ENCODE data around the gene TNPO2. TPM values are rescaled to one million over a fixed set of nuclear protein-coding genes. Genes with fewer than 3 reads are reported as not detected.

The TNPO2 gene
- total RNA-seq = 56.9 and 60.2 TPM in 2 replicates

- DNase-seq (ENCODE audit: extremely low read depth, low read depth, low spot score) = no peak
Observed at GRCh38 chr19:12723641-12724426, at the start of gene TNPO2. TSS of gene TNPO2 (minus strand) at chr19:12723932. CDS start at chr19:12720977, 2,955 bp downstream.

GRCh38 chr19:12772323-12772722, 48.6 kb upstream of the TNPO2 start:
- no peak for DNase-seq (ENCODE audit: extremely low read depth, low read depth, low spot score)

GRCh38 chr19:12770922-12771321, 47.2 kb upstream of the TNPO2 start:
- DNase-seq (ENCODE audit: extremely low read depth, low read depth, low spot score) = no peak

GRCh38 chr19:12769689-12770088, 46.0 kb upstream of the TNPO2 start:
- no peak for DNase-seq (ENCODE audit: extremely low read depth, low read depth, low spot score)

GRCh38 chr19:12767666-12768065, 43.9 kb upstream of the TNPO2 start:
- DNase-seq (ENCODE audit: extremely low read depth, low read depth, low spot score) = no peak

- DNase-seq (ENCODE audit: extremely low read depth, low read depth, low spot score) = no peak
Observed at GRCh38 chr19:12767150-12767549, 43.4 kb upstream of the TNPO2 start.

GRCh38 chr19:12766051-12766521, 42.4 kb upstream of the TNPO2 start:
- DNase-seq (ENCODE audit: extremely low read depth, low read depth, low spot score) = no peak

- DNase-seq (ENCODE audit: extremely low read depth, low read depth, low spot score) = no peak
Observed at GRCh38 chr19:12764698-12765097, 41.0 kb upstream of the TNPO2 start.

GRCh38 chr19:12763100-12763499, 39.4 kb upstream of the TNPO2 start:
- DNase-seq (ENCODE audit: extremely low read depth, low read depth, low spot score) = no peak

GRCh38 chr19:12759686-12760085, 36.0 kb upstream of the TNPO2 start:
- no peak for DNase-seq (ENCODE audit: extremely low read depth, low read depth, low spot score)

- no peak for DNase-seq (ENCODE audit: extremely low read depth, low read depth, low spot score)
Observed at GRCh38 chr19:12757544-12758274, 34.0 kb upstream of the TNPO2 start.

GRCh38 chr19:12756150-12756883, 32.6 kb upstream of the TNPO2 start:
- no peak for DNase-seq (ENCODE audit: extremely low read depth, low read depth, low spot score)

- no peak for DNase-seq (ENCODE audit: extremely low read depth, low read depth, low spot score)
Observed at GRCh38 chr19:12754465-12755196, 30.9 kb upstream of the TNPO2 start.

- DNase-seq (ENCODE audit: extremely low read depth, low read depth, low spot score) = no peak
Observed at GRCh38 chr19:12752056-12752781, 28.5 kb upstream of the TNPO2 start.

- no peak for DNase-seq (ENCODE audit: extremely low read depth, low read depth, low spot score)
Observed at GRCh38 chr19:12751635-12752034, 27.9 kb upstream of the TNPO2 start, which contains the start of gene BEST2. TSS of gene BEST2 (plus strand) at chr19:12751791. CDS start at chr19:12752593, 802 bp downstream.

GRCh38 chr19:12750851-12751250, 27.1 kb upstream of the TNPO2 start:
- no peak for DNase-seq (ENCODE audit: extremely low read depth, low read depth, low spot score)

GRCh38 chr19:12749938-12750521, 26.3 kb upstream of the TNPO2 start:
- no peak for DNase-seq (ENCODE audit: extremely low read depth, low read depth, low spot score)

GRCh38 chr19:12748489-12748888, 24.8 kb upstream of the TNPO2 start:
- DNase-seq (ENCODE audit: extremely low read depth, low read depth, low spot score) = no peak

- DNase-seq (ENCODE audit: extremely low read depth, low read depth, low spot score) = no peak
Observed at GRCh38 chr19:12745166-12745897, 21.6 kb upstream of the TNPO2 start.
